C4-2B (cell line): ENCODE measurements around the gene LMO2.

ENCODE experiments used
- CTCF ChIP-seq: fragments of 450-650 bp; conservative IDR thresholded peaks from 2 replicates; pipeline ENCODE4 v1.5.1; 2017; ENCODE audit warnings: mild to moderate bottlenecking
- ZFX ChIP-seq: fragments of 450-650 bp; IDR thresholded peaks from 2 replicates; pipeline ENCODE4 v1.6.1; 2017

GRCh38 chr11:33861386-33861785 is 30.5 kb downstream of the LMO2 start:
- TF ChIP-seq CTCF, result no peak
- no peak for TF ChIP-seq ZFX
